ENCODE data around the gene TICRR. TPM values are rescaled to one million over a fixed set of nuclear protein-coding genes. Genes with fewer than 3 reads are reported as not detected.

TICRR gene
- polyA plus RNA-seq, 2 of the 4 experiments (the other 2 are of a cell fraction): 7.8 to 11.6 TPM

DNA sequence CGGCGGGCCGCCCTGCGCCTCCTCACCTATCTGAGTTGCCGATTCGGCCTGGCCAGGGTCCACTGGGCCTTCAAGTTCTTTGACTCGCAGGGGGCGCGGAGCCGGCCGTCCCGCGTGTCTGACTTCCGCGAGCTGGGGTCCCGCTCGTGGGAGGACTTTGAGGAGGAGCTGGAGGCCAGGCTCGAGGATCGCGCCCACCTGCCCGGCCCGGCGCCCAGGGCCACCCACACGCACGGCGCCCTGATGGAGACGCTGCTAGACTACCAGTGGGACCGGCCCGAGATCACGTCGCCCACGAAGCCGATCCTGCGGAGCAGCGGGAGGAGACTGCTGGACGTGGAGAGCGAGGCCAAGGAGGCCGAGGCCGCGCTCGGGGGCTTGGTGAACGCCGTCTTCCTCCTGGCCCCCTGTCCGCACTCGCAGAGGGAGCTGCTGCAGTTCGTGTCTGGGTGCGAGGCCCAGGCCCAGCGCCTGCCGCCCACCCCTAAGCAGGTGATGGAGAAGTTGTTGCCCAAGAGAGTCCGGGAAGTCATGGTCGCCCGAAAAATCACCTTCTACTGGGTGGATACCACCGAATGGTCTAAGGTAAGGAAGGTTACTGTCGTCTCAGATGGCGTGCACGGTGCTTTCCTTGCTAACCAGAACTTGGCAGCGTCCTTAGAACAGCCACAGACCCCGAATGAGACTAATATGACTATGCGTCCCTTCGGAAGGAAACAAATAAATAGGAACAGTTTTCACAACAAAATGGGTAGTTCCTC lies 567 bp downstream of the TICRR start:
- peak; percentile 69; the same call in 1 of the 2 replicates for TF ChIP-seq PHF8 (IDR thresholded peaks at IDR 0.05; ENCODE audit: borderline replicate concordance, low read depth)
- TF ChIP-seq BHLHE40 (IDR thresholded peaks at IDR 0.05; ENCODE audit: low read depth, low read length): no peak
- TF ChIP-seq KDM1A (IDR thresholded peaks at IDR 0.05; ENCODE audit: low read depth): no peak; the same call in 1 of the 2 replicates
- TF ChIP-seq, protein P1, sequence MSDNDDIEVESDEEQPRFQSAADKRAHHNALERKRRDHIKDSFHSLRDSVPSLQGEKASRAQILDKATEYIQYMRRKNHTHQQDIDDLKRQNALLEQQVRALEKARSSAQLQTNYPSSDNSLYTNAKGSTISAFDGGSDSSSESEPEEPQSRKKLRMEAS (IDR thresholded peaks at IDR 0.05): peak; percentile 62
- TF ChIP-seq TFCP2L1 (CRISPR knock-in tag; IDR thresholded peaks at IDR 0.05): no peak
- TF ChIP-seq GATA3 (IDR thresholded peaks at IDR 0.05; ENCODE audit: borderline replicate concordance): no peak
- TF ChIP-seq KDM5A (IDR thresholded peaks at IDR 0.05): peak; percentile 57
- TF ChIP-seq, protein P2, sequence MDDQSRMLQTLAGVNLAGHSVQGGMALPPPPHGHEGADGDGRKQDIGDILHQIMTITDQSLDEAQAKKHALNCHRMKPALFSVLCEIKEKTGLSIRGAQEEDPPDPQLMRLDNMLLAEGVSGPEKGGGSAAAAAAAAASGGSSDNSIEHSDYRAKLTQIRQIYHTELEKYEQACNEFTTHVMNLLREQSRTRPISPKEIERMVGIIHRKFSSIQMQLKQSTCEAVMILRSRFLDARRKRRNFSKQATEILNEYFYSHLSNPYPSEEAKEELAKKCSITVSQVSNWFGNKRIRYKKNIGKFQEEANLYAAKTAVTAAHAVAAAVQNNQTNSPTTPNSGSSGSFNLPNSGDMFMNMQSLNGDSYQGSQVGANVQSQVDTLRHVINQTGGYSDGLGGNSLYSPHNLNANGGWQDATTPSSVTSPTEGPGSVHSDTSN (IDR thresholded peaks at IDR 0.05): no peak
- 0 out of 2 replicates have a peak, but pooled peaks have one; percentile 0 for TF ChIP-seq ZC3H11A (IDR thresholded peaks at IDR 0.05)
- TF ChIP-seq SMC3 (IDR thresholded peaks at IDR 0.05): no peak
- TF ChIP-seq, protein P3, sequence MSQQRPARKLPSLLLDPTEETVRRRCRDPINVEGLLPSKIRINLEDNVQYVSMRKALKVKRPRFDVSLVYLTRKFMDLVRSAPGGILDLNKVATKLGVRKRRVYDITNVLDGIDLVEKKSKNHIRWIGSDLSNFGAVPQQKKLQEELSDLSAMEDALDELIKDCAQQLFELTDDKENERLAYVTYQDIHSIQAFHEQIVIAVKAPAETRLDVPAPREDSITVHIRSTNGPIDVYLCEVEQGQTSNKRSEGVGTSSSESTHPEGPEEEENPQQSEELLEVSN (IDR thresholded peaks at IDR 0.05; ENCODE audit: borderline replicate concordance, low read depth): 0 out of 2 replicates have a peak, but pooled peaks have one; percentile 7
- TF ChIP-seq JUNB (IDR thresholded peaks at IDR 0.05): no peak
- peak; percentile 15; the same call in 1 of the 2 replicates for TF ChIP-seq TP53 (CRISPR knock-in tag; IDR thresholded peaks at IDR 0.05)
- no peak for TF ChIP-seq RARB (CRISPR knock-in tag; IDR thresholded peaks at IDR 0.05)
- no peak for TF ChIP-seq FOSB (CRISPR knock-in tag; IDR thresholded peaks at IDR 0.05)
- TF ChIP-seq ZSCAN20 (CRISPR knock-in tag; IDR thresholded peaks at IDR 0.05): no peak
- TF ChIP-seq CEBPB (IDR thresholded peaks at IDR 0.05): 0 out of 4 replicates have a peak, but pooled peaks of 1 of the 2 experiments have one; percentile 31
- TF ChIP-seq HDAC2 (IDR thresholded peaks at IDR 0.05): peak; percentile 43; the same call in 1 of the 2 replicates
- TF ChIP-seq RAD21 (conservative IDR thresholded peaks at IDR 0.05 in 1 of 2, IDR thresholded peaks at IDR 0.05 in 1 of 2): no peak
- CTCF ChIA-PET: interaction anchor here (0.8 to 1.4 kb wide), 6 partner anchors 16 to 133 kb away, joined by 4 to 6 read pairs (median 4); partner anchors contain the start of gene RHCG
- peaks cover 24% of the 10 kb centered on the region for H3K4me1 ChIP-seq
- peak overlapping the region; percentile 77 for H3K4me3 ChIP-seq
- ATAC-seq (peak; percentile 61 to 62), DNase-seq (ENCODE audit: low read depth in 1 of 2, low spot score in 1 of 2) (peak in 1 of 2 experiments; percentile 46), FAIRE-seq (no peak)
- POLR2A ChIA-PET: interaction anchor here (0.8 to 1.0 kb wide), 4 partner anchors 10 to 175 kb away, joined by 3 to 7 read pairs (median 3); partner anchors contain the start of gene MESP1
- H3K9me3 ChIP-seq: no peaks in the 10 kb centered on the region
- H3K4me2 ChIP-seq: peak overlapping the region; percentile 96
- 4% methylated on average over 23 of the region's 60 CpGs for WGBS (ENCODE audit: missing lambda C conversion rate)
- peak overlapping the region; percentile 69 to 87 for H3K27ac ChIP-seq

DNA sequence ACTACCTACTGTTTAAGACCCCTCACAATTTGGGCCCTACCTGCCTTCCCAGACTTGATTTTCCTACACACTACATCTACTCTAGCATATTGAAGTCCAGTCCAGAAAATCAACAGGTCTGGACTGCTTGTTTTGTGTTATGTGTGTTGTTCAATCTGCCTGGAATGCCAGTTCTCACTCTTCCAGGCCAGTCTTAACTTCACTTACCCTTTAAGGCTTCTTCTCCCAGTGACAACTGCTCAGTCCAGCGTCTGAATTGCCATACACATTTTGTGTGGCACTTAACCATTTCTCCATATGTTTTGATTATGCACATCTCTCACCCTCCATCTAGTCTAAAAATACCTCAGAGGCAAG lies 1.1 kb downstream of the TICRR start:
- FAIRE-seq (no peak), ATAC-seq (no peak), DNase-seq (ENCODE audit: low read depth in 1 of 2, low spot score in 1 of 2) (peak in 1 of 2 experiments; percentile 22)
- Histone ChIP-seq H3K27ac (peak overlapping the region; percentile 69 to 87), H3K4me1 (peaks cover 29% of the 10 kb centered on the region), H3K4me3 (peak overlapping the region; percentile 77), H3K4me2 (peak overlapping the region; percentile 96), H3K9me3 (no peaks in the 10 kb centered on the region)
- ChIA-PET CTCF (interaction anchor here (1.4 kb wide), 1 partner anchor 82 kb away, joined by 6 read pairs; no protein-coding TSS in a partner anchor), POLR2A (no interaction called here)
- no peak for TF ChIP-seq RAD21 (conservative IDR thresholded peaks at IDR 0.05 in 1 of 2, IDR thresholded peaks at IDR 0.05 in 1 of 2)
- TF ChIP-seq SMC3 (IDR thresholded peaks at IDR 0.05): no peak
- TF ChIP-seq, protein P4, sequence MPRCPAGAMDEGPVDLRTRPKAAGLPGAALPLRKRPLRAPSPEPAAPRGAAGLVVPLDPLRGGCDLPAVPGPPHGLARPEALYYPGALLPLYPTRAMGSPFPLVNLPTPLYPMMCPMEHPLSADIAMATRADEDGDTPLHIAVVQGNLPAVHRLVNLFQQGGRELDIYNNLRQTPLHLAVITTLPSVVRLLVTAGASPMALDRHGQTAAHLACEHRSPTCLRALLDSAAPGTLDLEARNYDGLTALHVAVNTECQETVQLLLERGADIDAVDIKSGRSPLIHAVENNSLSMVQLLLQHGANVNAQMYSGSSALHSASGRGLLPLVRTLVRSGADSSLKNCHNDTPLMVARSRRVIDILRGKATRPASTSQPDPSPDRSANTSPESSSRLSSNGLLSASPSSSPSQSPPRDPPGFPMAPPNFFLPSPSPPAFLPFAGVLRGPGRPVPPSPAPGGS (IDR thresholded peaks at IDR 0.05): no peak
- TF ChIP-seq MAZ (IDR thresholded peaks at IDR 0.05; ENCODE audit: borderline replicate concordance, low read depth, low read length): no peak
- TF ChIP-seq TP53 (CRISPR knock-in tag; IDR thresholded peaks at IDR 0.05): no peak
- TF ChIP-seq, protein P3 (IDR thresholded peaks at IDR 0.05; ENCODE audit: borderline replicate concordance, low read depth): no peak
- no peak for TF ChIP-seq FOSB (CRISPR knock-in tag; IDR thresholded peaks at IDR 0.05)
- no peak for TF ChIP-seq RNF2 (IDR thresholded peaks at IDR 0.05; ENCODE audit: borderline replicate concordance, low read depth)
- 3% methylated on average over 1 of the region's 1 CpG for WGBS (ENCODE audit: missing lambda C conversion rate)
